ENCODE results near the gene CNTN4.

The CNTN4 gene

GRCh38 chr3:3064297-3064696, 965.6 kb downstream of the CNTN4 start:
- DNase-seq (ENCODE audit: low spot score), result no peak

GRCh38 chr3:3065876-3066275, 967.2 kb downstream of the CNTN4 start:
- DNase-seq (ENCODE audit: low spot score), result no peak

GRCh38 chr3:3066378-3066777, 967.7 kb downstream of the CNTN4 start:
- no peak for DNase-seq (ENCODE audit: low spot score)

GRCh38 chr3:3066910-3067309, 968.2 kb downstream of the CNTN4 start:
- DNase-seq (ENCODE audit: low spot score), result no peak

GRCh38 chr3:3068358-3068881, 969.8 kb downstream of the CNTN4 start:
- no peak for DNase-seq (ENCODE audit: low spot score)

GRCh38 chr3:3069723-3070122, 971.1 kb downstream of the CNTN4 start:
- DNase-seq (ENCODE audit: low spot score), result no peak

GRCh38 chr3:3071136-3071535, 972.5 kb downstream of the CNTN4 start:
- DNase-seq (ENCODE audit: low spot score), result no peak

- DNase-seq (ENCODE audit: low spot score), result peak; percentile 18
Measured at GRCh38 chr3:3074551-3075257, 976.0 kb downstream of the CNTN4 start.

GRCh38 chr3:3080309-3080708, 981.6 kb downstream of the CNTN4 start:
- no peak for DNase-seq (ENCODE audit: low spot score)

GRCh38 chr3:3081381-3082233, 982.9 kb downstream of the CNTN4 start:
- no peak for DNase-seq (ENCODE audit: low spot score)

- DNase-seq (ENCODE audit: low spot score), result no peak
Measured at GRCh38 chr3:3082234-3082924, 983.7 kb downstream of the CNTN4 start.

- DNase-seq (ENCODE audit: low spot score), result no peak
Measured at GRCh38 chr3:3084890-3085289, 986.2 kb downstream of the CNTN4 start.

GRCh38 chr3:3085782-3086181, 987.1 kb downstream of the CNTN4 start:
- DNase-seq (ENCODE audit: low spot score), result no peak

- DNase-seq (ENCODE audit: low spot score), result no peak
Measured at GRCh38 chr3:3086239-3086638, 987.6 kb downstream of the CNTN4 start.

GRCh38 chr3:3087279-3087678, 988.6 kb downstream of the CNTN4 start:
- no peak for DNase-seq (ENCODE audit: low spot score)

GRCh38 chr3:3087716-3088465, 989.2 kb downstream of the CNTN4 start:
- no peak for DNase-seq (ENCODE audit: low spot score)

- no peak for DNase-seq (ENCODE audit: low spot score)
Measured at GRCh38 chr3:3089017-3089416, 990.4 kb downstream of the CNTN4 start.

GRCh38 chr3:3097958-3098357, 999.3 kb downstream of the CNTN4 start:
- DNase-seq (ENCODE audit: low spot score), result no peak

- no peak for DNase-seq (ENCODE audit: low spot score)
Measured at GRCh38 chr3:3101660-3102458, 1003.2 kb downstream of the CNTN4 start.

GRCh38 chr3:3102751-3103150, 1004.1 kb downstream of the CNTN4 start:
- DNase-seq (ENCODE audit: low spot score), result no peak

GRCh38 chr3:3105246-3105645, 1006.6 kb downstream of the CNTN4 start:
- no peak for DNase-seq (ENCODE audit: low spot score)

Measured in COLO829 (cell line).